CD4-positive, alpha-beta T cell treated with Interleukin-10 for 1 hour (primary cell): Measurements from ENCODE around the gene RAB1B.

Source experiments
- DNase-seq: peaks from one replicate; pipeline ENCODE4 v3.0.0-alpha.2; 2020

RAB1B gene

DNA sequence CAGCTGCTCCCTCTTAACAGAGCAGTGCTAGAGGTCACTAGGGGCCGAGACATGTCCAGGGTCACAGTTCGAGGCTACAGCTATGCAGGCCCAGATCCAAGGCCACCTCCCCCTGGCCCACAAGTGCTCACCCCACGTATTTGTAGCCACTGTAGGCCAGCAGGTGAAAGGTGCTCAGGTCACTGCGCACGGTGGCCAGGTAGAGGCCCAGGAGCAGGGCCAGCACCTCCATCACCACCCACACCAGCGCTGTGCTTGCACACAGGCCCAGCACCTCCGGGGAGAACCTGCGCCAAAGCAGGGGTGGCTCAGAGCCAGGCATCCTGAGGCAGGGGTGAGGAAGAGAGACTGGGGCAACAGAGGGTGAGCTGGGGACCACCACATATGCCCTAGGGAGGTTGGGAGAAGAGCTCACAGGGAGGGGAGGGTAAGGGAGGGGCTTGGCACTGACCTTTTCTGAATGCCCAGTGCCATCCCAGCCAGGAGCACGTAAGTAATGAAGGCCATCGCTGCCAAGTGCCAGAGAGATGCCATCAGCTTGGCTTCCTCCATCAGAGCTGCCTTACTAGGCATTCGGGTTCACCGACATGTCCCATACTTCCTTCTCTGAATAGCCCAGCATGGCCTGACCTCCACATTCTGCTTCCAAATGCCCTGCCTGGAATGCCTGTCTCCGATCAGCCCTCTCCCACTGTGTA, 17.0 kb downstream of the RAB1B start:
- DNase-seq: no peak

- DNase-seq: no peak
Observed at GRCh38 chr11:66286699-66287098, 18.3 kb downstream of the RAB1B start.

DNA sequence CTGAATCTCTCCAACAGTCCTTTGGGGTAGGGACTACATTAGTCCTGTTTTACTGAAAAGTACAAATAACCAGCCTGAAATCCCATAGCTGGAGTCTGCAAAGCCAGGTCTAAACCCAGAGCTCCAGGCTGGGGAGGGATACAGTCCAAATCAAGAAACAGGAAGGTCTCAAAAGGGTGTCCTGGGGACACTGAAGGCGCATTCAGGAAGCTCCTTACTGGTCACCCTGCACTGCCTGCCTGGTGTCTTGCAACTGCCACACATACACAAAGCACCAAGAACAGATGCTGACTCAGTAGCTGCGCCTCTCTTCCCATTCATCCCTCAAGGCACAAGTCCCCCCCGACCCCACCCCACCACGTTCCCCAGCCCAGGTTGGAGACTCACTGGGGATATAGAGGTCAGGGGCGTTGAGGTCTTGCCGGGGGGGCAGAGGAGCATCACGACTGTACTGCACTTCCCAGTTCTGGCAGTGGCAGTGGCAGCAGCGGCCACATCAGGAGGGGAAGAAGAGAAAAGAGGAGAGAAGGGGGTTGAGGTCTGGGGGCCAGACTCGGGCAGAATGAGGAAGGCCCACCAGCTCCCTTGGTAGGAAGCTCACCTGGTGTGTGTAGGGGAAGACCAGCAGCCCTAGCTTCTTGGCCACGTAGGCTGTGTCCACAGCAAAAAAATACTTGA, 18.9 kb downstream of the RAB1B start:
- no peak for DNase-seq

GRCh38 chr11:66287889-66288670, 19.6 kb downstream of the RAB1B start:
- DNase-seq: no peak

DNA sequence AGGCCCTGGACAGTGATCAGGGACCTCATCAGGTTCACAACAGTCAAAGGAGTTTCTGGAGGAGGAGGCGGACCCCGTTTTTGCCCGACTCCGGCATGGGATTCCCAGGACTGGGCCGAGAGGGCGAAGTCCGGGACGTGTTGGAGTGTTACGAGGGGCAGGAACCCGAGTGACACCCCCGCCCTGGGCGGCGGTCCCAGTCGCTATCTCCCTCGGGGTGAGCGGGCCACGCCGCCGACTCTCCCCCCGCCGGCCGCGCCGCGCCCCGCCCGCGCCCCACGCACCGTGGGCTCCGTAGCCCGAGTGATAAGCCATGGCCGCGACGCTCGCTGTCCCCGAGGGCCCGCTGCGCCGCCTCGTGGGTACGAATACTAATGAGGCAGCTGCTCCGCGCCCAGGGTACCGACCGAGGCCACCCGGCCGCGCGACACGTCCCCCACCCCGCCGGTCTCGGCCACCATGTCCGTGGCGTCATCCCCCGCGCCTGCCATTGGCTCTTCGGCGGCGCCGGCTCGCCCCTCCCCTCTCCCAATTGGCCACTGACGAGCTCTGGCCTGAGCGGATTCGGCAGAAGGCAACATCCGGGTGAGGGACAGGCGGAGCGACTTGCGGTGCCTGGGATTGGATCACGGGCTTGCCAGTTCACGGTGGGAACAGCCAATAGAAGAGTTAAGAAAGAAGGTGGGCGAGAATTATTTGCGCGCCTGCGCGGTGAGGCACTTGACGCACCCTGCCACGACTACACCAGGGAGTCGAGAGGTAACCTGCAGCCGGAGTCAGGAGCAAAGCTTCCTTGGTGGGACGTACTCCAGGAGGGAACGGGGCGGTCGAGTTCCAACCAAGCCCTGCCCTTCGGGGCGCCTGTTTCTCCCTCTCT, 20.5 kb downstream of the RAB1B start, which contains the start of gene YIF1A:
YIF1A (minus strand) TSS at position 473 of the 877 bp plus-strand sequence; CDS start at position 315, 158 bp downstream.
- peak; percentile 99 for DNase-seq

GRCh38 chr11:66289548-66290329, 21.3 kb downstream of the RAB1B start:
- peak; percentile 83 for DNase-seq

DNA sequence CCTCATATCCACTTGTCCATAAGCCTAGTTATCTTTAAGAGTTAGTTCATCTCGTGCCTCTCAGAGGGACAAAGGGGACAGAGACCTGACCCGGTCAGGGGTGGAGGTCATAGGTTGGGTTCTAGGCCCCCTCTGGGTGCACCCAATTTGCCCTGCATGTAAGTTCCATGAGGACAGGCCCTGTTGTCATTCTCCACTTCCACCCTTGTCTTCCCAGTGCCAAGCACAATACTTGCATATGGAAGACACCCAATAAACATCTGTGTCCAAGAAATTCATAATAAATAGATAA, 21.8 kb downstream of the RAB1B start:
- DNase-seq: no peak

- DNase-seq: no peak
Observed at GRCh38 chr11:66291303-66291705, 22.9 kb downstream of the RAB1B start.

GRCh38 chr11:66291706-66292542, 23.5 kb downstream of the RAB1B start, which contains the start of gene TMEM151A:
TSS of gene TMEM151A (plus strand) at chr11:66291894. CDS start at chr11:66292014, 120 bp downstream.
- peak; percentile 26 for DNase-seq

GRCh38 chr11:66292543-66293332, 24.3 kb downstream of the RAB1B start:
- DNase-seq: no peak

DNA sequence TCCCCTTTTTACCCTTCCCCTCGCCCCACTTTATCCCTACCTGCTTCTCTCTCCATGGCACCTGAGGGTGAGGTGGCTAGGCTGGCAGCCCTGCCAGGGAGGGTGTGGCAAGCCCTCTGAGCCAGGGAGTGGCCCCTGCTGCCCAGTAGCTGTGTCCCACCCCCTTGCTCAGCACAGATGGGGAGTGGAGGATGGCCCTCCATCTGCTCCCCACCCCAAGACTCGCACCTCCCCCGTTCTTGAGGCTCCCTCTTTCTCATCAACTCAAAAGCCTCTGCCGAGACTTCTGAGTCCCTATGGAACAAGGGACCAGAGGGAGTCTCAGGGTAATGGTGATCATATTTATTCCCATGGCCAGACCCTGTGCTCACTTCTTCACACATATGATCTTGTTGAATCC, 24.9 kb downstream of the RAB1B start:
- no peak for DNase-seq

- no peak for DNase-seq
Observed at GRCh38 chr11:66293777-66294625, 25.6 kb downstream of the RAB1B start.

GRCh38 chr11:66294626-66295620, 26.5 kb downstream of the RAB1B start:
- DNase-seq: no peak

DNA sequence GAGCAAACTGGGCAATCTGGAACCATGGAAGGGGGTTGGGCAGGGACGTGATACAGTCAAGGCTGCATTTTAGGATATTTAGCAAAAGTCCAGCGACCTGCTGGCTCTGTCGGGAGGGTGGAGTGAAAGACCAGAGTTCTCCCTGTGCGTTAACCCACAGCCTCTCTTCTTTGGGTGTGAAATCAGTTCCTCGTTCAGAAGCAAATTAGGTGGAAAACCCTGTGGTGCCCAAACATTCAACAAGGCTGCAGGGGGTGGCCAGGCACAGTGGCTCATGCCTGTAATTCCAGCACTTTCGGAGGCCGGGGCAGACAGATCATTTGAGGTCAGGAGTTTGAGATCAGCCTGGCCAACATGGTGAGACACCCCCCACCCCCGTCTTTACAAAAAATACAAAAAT, 29.2 kb downstream of the RAB1B start:
- DNase-seq: no peak

DNA sequence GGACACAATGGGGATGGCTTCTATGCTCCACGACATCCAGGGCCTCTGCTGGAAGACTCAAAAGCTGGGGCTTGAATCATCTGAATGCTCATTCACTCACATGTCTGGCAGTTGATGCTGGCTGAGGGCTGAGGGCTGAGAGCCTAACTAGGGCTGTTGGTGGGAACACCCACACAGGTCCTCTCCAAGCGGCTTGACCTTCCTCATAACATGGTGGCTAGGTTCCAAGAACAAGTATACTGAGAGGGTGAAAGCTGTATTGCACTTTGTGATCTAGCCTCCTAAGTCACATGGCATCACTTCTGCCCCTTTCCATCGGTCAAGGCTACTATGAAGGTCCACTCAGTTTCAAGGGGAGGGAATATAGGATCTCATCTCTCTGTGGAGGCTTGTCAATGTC, 30.7 kb downstream of the RAB1B start:
- no peak for DNase-seq

DNA sequence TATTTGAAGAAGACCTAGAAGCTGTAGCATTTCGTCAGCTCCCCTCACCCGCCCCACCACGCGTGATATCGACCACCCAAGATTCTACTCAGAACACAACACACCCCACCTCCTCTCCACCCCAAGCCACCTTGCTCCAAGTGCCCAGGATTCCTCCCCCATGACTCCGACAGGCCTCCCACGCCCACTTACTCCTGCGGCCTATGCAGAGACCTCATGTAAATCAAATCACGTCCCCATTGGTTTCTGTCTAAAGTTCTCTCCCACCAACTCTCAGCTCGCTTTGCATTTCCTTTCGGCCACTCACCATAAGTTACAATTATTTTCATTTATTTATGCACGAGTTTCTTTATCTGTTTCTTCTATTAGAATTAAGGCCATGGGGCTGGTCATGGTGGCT, 34.2 kb downstream of the RAB1B start:
- no peak for DNase-seq

GRCh38 chr11:66309475-66309874, 41.0 kb downstream of the RAB1B start:
- DNase-seq: no peak

DNA sequence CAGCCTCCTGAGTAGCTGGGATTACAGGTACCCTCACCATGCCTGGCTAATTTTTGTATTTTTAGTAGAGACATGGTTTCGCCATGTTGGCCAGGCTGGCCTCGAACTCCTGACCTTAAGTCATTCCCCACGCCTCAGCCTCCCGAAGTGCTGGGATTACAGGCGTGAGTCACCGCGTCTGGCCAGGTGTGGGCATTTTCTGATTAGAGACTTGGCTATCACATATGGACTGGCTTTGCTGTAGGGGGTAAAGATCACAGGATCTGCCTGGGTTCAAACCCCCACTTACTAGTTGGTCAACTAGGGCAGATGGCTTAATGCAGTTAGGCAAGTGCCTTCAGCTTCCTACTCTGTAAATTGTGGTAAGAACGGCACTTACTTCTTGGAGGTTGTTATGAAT, 41.9 kb downstream of the RAB1B start:
- DNase-seq: no peak
